ENCODE results near the gene SCP2.
A peak's percentile ranks its signal among the peaks of the same experiment; 100 is the strongest.

SCP2 gene

DNA sequence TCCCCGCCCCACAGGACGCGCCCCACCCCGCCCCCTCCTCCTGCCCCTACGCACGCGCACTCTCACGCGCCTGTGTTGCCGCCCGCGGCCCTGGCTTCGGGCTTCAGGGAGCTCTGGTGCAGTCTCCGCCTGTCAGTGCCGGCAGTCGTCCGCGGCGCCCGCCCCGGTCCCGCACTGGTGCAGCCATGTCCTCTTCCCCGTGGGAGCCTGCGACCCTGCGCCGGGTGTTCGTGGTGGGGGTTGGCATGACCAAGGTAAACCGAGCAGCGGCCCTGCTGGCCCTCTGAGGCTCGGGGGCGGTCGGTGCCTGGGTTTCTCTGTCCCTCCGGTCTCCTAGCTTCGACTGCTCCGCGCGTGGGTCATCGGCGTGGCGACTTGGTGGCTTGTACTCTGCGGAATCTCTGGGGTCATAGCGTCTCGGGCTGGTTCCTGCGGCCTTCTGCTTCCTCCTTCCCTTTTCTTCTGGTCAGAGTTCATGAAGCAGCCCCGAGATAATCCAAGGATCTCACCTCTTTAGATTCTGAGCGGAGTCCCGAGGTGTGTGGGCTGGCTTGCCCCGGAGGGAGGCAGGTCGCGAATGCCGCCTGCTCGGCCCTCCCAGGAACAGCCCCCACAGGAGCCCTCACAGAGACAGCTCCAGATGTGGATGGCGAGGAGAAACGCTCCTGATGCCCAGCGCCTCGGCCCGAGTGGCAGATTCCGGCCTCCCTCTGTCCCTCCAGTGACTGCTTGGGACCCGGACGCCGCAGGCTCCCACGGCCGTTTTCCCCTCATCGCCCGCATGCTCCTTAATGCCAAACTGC is at the start of gene SCP2:
TSS of gene SCP2 (plus strand) at position 65 of the 803 bp plus-strand sequence. CDS start at position 186, 121 bp downstream.
- peak; percentile 37 for DNase-seq

DNA sequence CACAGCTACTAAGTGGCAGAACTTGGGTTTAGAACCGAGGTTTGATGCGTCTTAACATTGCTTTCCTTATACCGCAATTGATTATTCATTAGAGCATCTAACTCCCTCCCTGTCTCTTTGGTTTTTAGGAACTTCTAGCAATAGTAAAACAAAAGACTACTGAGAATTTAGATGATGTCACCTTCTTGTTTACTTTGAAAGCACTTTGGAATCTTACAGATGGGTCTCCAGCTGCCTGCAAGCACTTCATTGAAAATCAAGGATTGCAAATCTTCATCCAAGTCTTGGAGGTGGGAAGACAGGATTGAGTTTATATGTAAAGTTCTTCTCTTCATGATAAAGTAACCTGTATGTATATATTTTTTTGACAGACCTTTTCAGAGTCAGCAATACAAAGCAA is 49.5 kb upstream of the SCP2 start:
- no peak for DNase-seq

DNA sequence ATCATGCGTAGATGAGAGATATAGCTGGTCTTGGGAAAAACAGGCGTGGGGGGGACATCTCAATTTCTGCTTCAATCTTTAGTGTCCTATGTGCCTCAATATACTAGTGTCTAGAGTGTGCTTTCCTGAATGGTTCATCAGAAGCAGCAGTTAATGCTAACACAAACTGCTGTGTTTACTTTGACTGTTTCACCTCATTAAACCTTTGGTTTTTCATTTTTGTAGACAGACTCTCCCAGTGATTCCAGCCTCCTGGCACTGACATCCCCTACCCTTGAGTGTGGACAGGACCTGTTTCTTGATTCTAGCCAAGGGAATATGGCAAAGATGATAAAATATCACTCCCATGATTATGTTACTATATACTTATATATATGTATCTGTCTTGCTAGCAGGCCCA is 46.9 kb upstream of the SCP2 start:
- no peak for DNase-seq

DNA sequence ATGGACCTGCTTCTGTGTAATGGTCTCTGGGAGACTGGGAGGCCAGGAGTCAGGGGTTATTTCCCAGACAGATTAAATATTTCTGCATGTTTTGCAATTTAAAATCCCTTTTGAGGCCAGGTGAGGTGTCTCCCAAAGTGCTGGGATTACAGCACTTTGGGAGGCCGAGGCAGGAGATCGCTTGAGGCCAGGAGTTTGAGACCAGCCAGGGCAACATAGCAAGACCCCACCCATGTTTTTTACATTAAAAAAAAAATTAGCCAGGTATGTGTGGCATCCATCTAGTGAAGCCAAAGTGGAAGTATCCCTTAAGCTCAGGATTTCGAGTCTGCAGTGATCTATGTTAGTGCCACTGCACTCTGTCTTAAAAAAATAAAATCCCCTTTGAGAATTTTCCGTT is 39.6 kb upstream of the SCP2 start:
- no peak for DNase-seq

DNA sequence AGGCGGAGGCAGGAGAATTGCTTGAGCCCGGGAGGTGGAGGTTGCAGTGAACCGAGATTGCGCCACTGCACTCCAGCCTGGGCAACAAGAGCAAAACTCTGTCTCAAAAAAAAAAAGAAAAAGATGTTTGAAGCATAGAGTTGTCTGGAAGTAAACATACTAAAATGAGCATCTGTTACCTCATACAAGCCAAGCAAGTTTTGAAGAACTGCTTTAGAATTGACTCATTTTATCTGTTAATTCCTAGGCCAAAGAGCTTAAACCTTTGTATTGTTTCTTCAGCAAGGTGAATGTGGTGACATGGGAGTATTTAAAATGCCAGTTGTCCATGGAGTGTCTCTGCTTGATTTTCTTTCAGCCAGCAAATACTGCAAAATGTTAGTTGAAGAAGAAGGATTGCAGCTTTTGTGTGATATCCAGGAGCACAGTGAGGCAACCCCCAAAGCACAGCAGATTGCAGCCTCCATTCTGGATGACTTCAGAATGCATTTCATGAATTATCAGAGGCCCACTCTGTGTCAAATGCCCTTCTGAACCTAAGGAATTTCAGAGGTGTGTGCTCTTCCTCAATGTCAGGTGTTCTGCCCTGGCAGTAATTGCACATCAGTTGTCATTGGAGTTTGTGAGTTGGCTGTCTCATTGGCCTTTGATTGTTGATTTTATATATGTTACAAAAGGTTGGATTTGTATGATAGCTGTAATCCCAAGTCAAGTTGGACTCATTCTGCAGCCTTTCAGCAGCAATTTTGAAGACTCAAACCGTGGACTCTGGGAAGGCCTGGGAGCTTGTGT is 34.5 kb upstream of the SCP2 start:
- no peak for DNase-seq

- no peak for DNase-seq
These were observed 27.6 kb upstream of the SCP2 start for GRCh38 chr1:52899445-52899894.

GRCh38 chr1:52900402-52900801 is 26.7 kb upstream of the SCP2 start:
- no peak for DNase-seq

DNA sequence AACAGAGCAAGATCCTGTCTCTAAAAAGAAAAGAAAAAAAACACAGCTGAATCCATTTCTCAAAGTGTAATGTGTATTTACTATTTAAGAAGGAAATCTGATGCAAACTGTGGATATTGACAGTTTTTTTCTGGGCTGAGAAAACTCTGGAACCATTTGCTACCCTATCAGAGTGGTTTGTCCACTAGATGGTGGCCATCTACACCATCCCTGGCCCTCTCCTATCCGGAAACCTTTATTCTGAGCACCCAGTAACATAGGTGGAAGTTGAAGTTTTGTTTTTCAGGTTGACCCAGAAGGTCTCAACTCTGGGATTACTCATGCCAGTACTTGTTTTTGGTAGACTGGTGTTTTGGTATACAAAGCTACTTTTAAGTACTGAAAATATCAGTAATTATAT is 25.7 kb upstream of the SCP2 start:
- DNase-seq, result no peak

DNA sequence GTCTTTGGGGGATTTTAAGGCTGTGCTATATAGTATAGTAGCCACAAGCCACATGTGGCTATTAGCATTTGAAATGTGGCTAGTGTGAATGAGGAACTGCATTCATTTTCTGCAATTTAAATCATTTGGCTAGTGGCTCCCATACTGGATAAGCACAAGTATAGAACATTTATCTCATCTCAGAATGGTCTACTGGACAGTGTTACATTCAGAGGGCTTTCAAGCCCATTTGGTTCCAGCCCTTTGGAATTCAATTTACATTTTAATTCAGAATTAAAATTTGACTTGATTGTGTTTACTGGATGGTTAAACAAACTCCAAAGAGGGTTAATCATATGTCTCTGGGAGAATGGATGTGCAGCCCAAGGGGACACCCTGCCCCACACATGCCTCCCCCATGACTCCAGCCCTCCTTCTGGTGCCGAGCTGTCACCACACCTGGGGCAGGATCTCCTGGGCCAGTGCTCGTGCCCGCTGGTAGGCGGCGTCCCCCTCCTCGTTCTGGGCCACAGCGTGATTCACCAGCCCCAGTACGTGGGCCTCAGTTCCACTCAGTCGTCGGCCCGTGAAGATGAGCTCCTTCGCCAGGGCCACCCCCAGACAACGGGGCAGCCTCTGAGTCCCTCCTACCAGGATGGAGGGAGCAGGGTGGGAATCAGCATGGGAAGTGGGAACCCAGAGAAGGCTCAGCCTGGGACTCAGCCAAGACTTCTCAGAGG is 22.7 kb upstream of the SCP2 start:
- no peak for DNase-seq

- DNase-seq, result peak; percentile 14
These were observed 22.0 kb upstream of the SCP2 start for GRCh38 chr1:52904927-52905698.

- DNase-seq, result no peak
These were observed 20.9 kb upstream of the SCP2 start for GRCh38 chr1:52906135-52906603.

DNA sequence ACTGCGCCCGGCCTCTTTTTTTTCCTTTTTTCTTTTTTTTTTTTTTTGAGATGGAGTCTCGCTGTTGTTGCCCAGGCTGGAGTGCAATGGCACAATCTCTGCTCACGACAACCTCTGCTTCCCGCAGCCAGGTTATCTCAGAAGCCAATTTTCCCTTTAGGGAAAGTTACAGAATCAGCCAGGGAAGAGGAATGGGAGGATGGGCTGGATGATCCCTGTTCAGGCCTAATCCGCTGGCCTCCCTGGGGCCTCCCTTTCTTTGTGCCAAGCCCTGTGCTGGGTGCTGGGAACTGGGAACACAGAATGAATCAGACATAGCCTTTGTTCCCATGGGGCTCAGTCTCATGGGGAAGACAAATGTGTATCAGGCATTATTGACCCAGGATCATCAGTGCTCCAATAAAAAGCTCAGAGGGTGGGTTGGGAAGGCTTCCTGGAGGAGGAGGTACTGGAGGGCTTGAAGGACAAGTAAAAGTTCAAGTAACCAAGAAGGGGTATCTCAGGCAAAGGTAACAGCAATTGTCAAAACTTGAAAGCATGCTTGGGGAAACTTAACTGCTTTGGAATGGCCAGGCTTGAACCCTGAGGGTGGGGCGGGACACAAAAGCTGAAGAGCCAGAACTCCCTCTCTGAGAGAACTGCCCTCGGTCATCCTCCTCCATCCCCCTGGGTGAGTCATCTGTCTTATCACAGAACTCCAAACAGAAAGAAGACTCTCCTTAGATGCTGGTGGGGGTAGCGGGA is 19.8 kb upstream of the SCP2 start:
- DNase-seq, result no peak

DNA sequence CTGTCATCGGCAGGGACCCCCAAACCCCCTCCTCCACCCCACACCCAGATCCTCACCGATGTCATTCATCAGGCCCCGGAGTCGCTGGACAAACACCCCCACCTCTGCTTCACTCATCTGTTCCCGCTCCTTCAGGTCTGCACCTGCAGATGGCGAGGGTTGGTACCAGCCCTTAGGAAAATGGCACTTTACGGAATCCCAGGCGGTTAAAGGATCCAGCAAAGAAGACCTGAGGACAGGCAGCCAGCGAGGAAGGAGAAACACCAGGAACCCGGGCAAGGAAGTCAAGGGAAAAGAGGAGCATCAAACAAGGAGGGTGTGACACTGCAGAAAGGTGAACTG is 19.3 kb upstream of the SCP2 start:
- no peak for DNase-seq

DNA sequence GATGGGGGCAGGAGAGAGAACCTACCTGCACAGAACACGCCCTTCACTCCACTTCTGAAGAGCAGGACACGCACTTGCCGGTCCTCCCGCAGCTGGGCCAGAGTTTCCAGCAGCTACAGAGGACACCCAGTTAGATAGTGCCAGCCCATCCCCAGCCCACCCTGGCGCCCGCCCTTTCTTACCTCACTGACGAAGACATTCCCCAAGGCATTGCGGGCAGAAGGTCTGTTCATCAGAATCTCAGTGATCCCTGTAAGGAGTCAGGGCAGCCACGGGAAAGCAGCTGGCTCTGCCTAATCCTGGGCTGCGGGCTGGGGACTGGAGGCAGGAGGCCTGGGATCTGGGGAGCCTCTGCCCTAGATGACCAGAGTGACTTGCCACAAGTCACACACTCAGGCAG is 15.5 kb upstream of the SCP2 start:
- no peak for DNase-seq

- no peak for DNase-seq
These were observed 14.1 kb upstream of the SCP2 start for GRCh38 chr1:52913014-52913413.

DNA sequence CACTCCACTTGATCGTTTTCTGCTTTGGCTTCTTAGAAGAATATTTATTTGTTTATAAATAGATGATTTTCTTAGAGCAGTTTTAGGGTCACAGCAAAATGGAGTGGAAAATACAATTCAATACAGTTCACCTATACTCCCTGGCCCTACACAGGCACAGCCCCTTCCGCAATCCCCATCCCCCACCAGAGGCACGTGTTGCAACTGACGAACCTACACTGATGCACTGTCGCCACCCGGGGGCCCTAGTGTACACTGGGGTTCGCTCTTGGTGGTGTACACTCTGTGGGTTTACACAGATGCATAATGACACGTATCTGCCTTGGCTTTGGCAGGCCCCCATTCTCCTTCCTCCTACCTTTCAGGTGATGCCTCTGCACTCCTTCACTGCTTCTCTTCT is 13.5 kb upstream of the SCP2 start:
- no peak for DNase-seq

DNA sequence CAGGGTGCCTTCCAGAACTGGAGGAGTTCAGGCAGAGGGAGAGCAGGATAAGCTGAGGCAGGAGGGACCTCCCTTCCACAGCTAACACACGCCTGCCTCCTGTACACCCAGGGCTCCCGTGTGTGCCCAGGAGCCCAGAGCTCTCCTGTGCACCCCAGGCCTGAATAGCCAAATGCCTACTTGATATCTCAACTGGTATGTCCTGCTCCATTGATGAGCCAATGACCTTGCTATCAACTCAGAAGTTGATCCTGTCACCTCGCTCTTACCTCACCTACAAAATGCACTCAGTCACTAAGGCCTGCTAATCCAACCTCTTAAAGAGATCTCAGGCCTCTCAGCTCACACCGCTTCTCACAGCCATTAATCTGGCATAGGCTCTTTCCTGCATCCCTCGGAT is 12.6 kb upstream of the SCP2 start:
- DNase-seq, result no peak

DNA sequence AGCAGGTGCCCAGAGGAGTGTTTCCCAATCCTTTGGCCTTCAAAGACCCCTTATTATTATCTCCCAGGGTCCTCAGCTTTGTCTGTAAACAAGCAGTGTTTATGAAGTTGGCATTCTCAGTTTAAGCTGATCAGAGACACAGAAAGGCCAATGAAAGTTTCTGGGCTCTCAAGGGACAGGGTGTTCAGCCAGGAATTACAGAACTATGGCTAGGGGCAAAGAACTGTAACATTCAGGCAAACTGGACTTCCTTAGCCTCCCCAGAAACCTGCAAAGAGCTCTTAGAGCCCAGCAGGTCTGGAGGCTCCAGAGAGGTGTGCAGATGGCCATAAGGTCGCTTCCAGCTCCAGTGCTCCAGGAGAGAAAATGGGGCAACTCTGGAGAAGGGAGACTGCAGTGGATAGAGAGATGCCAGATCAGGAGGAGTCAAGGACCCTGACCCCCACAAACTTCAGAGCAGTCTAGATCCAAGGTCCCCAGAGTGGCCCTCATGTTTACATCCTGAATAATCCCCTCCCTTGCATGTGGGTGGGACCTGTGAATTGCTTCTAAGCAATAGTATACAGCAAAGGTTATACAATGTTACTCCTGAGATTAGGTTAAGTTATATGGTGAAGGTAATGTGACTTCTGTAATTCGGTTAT is 11.7 kb upstream of the SCP2 start:
- DNase-seq, result no peak

GRCh38 chr1:52915855-52916220 is 11.2 kb upstream of the SCP2 start:
- no peak for DNase-seq

GRCh38 chr1:52916241-52916975 is 10.7 kb upstream of the SCP2 start:
- no peak for DNase-seq

DNA sequence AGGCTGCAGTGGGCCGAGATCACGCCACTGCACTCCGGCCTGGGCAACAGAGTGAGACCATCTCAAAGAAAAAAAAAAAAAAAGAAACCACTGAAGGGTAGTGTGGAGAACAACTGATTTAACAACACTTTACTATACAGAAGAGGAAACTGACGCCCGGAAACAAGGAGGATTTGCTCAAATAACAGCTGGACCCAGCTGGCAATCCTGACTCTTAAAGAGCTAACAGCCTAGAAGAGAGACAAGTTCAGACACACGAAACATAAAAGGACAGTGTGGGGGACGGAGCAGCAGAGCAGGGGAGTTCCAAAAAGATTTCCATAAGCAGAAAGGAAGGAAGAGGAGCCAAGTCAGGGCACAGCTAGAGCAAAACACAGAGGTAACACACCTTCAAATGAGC is 9.9 kb upstream of the SCP2 start:
- DNase-seq, result no peak

All from DMS 273 treated with DMSO at 0.1 percent for 48 hours (cell line).